ENCODE data around the gene LRRC8B.

DNA sequence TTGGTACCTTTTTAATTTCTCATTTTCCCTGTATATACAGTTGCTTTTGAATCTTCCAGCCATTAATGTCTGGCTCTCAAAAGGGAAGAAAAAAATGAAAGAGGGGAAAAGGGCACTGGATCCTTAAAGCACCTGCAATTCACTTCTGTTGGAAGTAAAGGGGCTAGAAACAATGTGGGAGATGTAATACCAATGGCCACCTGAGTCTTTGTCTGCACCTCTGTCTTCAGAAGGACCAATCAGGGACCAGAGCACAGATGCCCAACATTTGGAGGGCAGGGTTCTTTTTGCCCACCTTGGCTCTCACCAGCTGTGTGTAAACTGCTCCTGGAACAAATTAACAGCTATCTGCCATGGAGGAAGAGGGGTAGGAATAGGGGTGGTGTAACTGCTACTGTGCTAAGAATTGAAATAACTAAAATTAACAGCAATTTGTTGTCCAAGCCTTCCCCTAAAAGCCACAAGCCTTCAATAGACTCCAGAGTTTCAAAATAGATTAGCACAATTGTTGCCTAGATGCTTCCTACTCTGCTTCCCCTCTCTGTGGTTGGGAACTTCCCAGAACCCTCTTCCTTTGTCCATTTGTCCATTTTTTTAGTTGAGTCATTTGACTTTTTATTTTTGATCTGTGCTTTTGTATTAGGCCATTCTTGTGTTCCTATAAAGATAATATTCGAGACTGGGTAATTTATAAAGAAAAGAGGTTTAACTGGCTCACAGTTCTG lies 11.5 kb upstream of the LRRC8B start:
- TF ChIP-seq, protein P1, sequence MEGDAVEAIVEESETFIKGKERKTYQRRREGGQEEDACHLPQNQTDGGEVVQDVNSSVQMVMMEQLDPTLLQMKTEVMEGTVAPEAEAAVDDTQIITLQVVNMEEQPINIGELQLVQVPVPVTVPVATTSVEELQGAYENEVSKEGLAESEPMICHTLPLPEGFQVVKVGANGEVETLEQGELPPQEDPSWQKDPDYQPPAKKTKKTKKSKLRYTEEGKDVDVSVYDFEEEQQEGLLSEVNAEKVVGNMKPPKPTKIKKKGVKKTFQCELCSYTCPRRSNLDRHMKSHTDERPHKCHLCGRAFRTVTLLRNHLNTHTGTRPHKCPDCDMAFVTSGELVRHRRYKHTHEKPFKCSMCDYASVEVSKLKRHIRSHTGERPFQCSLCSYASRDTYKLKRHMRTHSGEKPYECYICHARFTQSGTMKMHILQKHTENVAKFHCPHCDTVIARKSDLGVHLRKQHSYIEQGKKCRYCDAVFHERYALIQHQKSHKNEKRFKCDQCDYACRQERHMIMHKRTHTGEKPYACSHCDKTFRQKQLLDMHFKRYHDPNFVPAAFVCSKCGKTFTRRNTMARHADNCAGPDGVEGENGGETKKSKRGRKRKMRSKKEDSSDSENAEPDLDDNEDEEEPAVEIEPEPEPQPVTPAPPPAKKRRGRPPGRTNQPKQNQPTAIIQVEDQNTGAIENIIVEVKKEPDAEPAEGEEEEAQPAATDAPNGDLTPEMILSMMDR (conservative IDR thresholded peaks at IDR 0.05): no peak
- TF ChIP-seq EZH2 (IDR thresholded peaks at IDR 0.05; ENCODE audit: low read depth): no peak
